Suprapubic skin (tissue), 4 donors: ENCODE data around the gene CAMK2D.

Experiments
- EP300 ChIP-seq: sonication (generic); formaldehyde crosslinking; IDR thresholded peaks from one replicate; pipeline ENCODE4 v1.6.1; 2017; ENCODE audit warnings: antibody characterized with exemption
- POLR2A ChIP-seq, 2 donors: fragments of 450-650 bp; IDR thresholded peaks; one replicate each; pipeline ENCODE4 v1.6.1; 2017; ENCODE audit warnings: antibody characterized with exemption in 2 of 2, mild to moderate bottlenecking in 2 of 2, moderate library complexity in 2 of 2
- POLR2AphosphoS5 ChIP-seq, 3 donors: sonication (generic); formaldehyde crosslinking; IDR thresholded peaks; one replicate each; pipeline ENCODE4 v1.6.1; 2017; ENCODE audit warnings: antibody characterized with exemption in 3 of 3
- TF ChIP-seq, protein P1 (sequence below), 2 donors: fragments of 200-600 bp in 1 of 2; fragments of 450-650 bp in 1 of 2; sonication (generic) in 1 of 2; IDR thresholded peaks; one replicate each; pipeline ENCODE4 v1.5.1; 2016 to 2019; ENCODE audit warnings: antibody characterized with exemption in 2 of 2, mild to moderate bottlenecking in 1 of 2, moderate library complexity in 1 of 2

DNA sequence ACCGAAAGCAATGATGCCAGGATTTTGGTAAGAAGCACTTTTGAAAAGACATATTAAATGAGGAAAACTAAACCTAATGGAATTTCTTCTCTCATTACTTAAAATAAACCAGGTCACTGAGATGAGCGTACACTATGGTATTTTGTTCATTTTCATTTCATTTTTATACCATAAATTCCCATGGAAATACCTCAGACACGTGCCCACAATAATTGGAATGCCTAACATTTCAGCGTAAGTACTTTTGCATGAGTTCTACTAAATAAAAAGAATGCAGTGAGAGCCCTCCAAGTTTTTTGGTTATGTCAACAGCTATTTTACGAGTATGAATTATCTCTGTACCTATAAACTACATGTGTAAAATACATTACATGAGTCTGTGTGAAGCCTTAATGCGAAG lies 3.2 kb downstream of the CAMK2D start:
- no peak for TF ChIP-seq EP300
- no peak for TF ChIP-seq POLR2A (IDR thresholded peaks at IDR 0.05)
- TF ChIP-seq, protein P1, sequence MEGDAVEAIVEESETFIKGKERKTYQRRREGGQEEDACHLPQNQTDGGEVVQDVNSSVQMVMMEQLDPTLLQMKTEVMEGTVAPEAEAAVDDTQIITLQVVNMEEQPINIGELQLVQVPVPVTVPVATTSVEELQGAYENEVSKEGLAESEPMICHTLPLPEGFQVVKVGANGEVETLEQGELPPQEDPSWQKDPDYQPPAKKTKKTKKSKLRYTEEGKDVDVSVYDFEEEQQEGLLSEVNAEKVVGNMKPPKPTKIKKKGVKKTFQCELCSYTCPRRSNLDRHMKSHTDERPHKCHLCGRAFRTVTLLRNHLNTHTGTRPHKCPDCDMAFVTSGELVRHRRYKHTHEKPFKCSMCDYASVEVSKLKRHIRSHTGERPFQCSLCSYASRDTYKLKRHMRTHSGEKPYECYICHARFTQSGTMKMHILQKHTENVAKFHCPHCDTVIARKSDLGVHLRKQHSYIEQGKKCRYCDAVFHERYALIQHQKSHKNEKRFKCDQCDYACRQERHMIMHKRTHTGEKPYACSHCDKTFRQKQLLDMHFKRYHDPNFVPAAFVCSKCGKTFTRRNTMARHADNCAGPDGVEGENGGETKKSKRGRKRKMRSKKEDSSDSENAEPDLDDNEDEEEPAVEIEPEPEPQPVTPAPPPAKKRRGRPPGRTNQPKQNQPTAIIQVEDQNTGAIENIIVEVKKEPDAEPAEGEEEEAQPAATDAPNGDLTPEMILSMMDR (IDR thresholded peaks at IDR 0.05) = no peak
- no peak for TF ChIP-seq POLR2AphosphoS5 (IDR thresholded peaks at IDR 0.05)
